ENCODE measurements around the gene AHRR. TPM values are rescaled to one million over a fixed set of nuclear protein-coding genes. Genes with fewer than 3 reads are reported as not detected.

The AHRR gene
- total and polyA plus RNA-seq, 10 of the 15 experiments (the other 5 are each of a cell fraction or from before 2014, with no cell fraction given), result 0.90 to 35.2 (median 19.2) TPM

DNA sequence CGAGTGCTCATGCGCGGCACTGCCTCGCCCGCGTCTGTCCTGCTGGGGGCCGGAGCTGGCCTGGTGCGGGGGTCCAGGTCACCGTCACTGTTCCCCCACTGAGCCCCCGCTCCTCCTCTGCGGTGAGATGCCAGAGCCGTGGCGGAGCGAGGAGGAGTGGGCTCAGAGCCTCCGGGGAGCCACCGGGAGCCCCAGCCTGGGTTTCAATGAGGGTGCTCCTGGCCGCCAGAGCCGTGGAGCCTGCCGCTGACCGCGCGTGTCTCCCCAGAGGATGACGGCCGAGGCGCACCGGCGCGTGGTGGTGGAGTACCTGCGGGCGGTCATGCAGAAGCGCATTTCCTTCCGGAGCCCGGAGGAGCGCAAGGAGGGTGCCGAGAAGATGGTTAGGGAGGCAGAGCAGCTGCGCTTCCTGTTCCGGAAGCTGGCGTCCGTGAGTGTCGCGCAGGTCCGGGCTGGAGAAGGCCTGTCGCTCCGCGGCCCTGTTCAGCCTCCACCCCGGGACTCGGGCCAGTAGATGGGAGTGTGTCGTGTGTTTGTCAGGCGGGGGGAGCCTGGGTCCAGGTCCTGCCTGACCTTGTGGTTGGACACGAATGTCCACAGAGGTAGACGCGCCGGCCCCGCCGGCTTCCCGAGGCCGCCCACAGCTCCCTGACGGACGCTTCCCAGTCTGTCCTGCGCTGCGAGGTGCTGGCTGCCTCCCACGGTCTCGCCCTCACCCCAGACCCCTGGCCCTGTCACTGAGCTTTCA lies 143.5 kb downstream of the AHRR start:
- Histone ChIP-seq H2AFZ (ENCODE audit: control insufficient read depth, low read depth, low read length) (no peak overlapping the region), H3K27ac (ENCODE audit: control insufficient read depth, insufficient read depth) (no peak overlapping the region), H3K4me2 (ENCODE audit: control insufficient read depth, insufficient read depth) (no peak overlapping the region), H3K4me3 (no peak overlapping the region), H3K36me3 (ENCODE audit: control insufficient read depth in 2 of 2, insufficient read depth in 2 of 2, low read length in 1 of 2) (peaks cover 20 to 21% of the 10 kb centered on the region in 2 experiments; a peak in 3 of 4 replicates), H3K79me2 (ENCODE audit: control insufficient read depth, insufficient read depth, low read length) (no peaks in the 10 kb centered on the region; the same call in 1 of the 2 replicates), H3K9me3 (replicated peaks; ENCODE audit: control insufficient read depth, insufficient read depth, low read length) (no peaks in the 10 kb centered on the region; the same call in 2 of the 3 replicates), H4K20me1 (ENCODE audit: control insufficient read depth, insufficient read depth) (no peaks in the 10 kb centered on the region), H3K9ac (ENCODE audit: control insufficient read depth, insufficient read depth, low read length) (no peak overlapping the region), H3K4me1 (ENCODE audit: control insufficient read depth, insufficient read depth, low read length) (no peaks in the 10 kb centered on the region), H3K27me3 (replicated peaks in 1 of 2; ENCODE audit: control insufficient read depth in 2 of 2, insufficient read depth in 2 of 2, low read length in 1 of 2) (no peaks in the 10 kb centered on the region)
- WGBS (ENCODE audit: insufficient coverage, insufficient replicate concordance, low lambda C conversion rate, missing lambda C conversion rate), result 94% methylated on average over 58 of the region's 63 CpGs
- SMC1A ChIA-PET (ENCODE audit: uncharacterized antibody, unreplicated experiment), result no interaction called here
- in situ Hi-C loops (cut with MboI), result no loop called here
- FAIRE-seq (no peak), ATAC-seq (no peak), DNase-seq (ENCODE audit: low read depth, low spot score) (no peak)
- BruUV-seq (replicated peaks), result no TSS peak
- POLR2A ChIA-PET, result no interaction called here
- CTCF ChIA-PET, result no interaction called here
- intact Hi-C loops (cut with micrococcal nuclease; ENCODE audit: unreplicated experiment), result no loop called here
- RAD21 ChIA-PET (ENCODE audit: unreplicated experiment), result no interaction called here
- TF ChIP-seq PAX8 (IDR thresholded peaks at IDR 0.05), result no peak
- peak; percentile 64 for TF ChIP-seq POLR2A (IDR thresholded peaks at IDR 0.05; ENCODE audit: low read depth, low read length)

DNA sequence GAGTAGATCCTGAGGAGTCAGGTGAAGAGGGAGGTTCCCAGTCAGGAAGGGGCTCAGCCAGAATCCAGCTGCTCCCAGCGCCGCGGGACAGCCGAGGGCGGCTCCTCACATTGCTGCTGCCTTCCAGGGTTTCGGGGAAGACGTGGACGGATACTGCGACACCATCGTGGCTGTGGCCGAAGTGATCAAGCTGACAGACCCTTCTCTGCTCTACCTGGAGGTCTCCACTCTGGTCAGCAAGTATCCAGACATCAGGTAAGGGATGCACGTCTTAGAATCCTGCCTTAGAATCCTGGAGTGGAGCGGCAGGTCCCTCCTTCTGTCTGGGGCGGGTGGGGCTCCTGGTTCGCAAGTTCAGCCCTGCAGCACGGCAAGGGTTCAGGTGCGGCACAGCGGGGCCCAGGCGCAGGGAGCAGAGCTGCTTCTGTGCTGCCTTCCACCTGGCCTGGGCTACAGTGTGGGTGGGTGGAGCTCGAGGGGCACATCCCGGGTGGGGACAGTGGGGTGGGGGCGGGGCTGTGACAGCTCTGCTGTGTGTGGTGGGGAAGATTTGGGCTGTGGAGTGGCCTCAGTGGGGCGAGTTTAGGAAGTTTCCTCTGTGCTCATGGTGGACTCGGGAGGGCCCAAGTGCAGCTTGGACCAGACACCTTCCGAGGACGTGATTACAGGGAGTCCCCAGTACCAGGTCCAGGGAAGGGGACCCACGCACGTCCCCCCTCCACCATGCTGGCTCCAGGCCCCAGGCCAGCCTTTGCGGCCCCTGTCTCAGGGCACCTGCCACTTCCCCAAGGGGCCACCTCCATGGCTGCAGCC lies 144.3 kb downstream of the AHRR start:
- Histone ChIP-seq H3K4me2 (ENCODE audit: control insufficient read depth, insufficient read depth) (no peak overlapping the region), H3K36me3 (ENCODE audit: control insufficient read depth in 2 of 2, insufficient read depth in 2 of 2, low read length in 1 of 2) (peaks cover 16 to 17% of the 10 kb centered on the region in 2 experiments; a peak in 3 of 4 replicates), H3K9ac (ENCODE audit: control insufficient read depth, insufficient read depth, low read length) (no peak overlapping the region), H3K79me2 (ENCODE audit: control insufficient read depth, insufficient read depth, low read length) (peaks cover under 1% of the 10 kb centered on the region), H3K9me3 (replicated peaks; ENCODE audit: control insufficient read depth, insufficient read depth, low read length) (no peaks in the 10 kb centered on the region; the same call in 2 of the 3 replicates), H2AFZ (ENCODE audit: control insufficient read depth, low read depth, low read length) (no peak overlapping the region), H4K20me1 (ENCODE audit: control insufficient read depth, insufficient read depth) (no peaks in the 10 kb centered on the region), H3K4me3 (no peak overlapping the region), H3K27me3 (replicated peaks in 1 of 2; ENCODE audit: control insufficient read depth in 2 of 2, insufficient read depth in 2 of 2, low read length in 1 of 2) (no peaks in the 10 kb centered on the region), H3K4me1 (ENCODE audit: control insufficient read depth, insufficient read depth, low read length) (no peaks in the 10 kb centered on the region), H3K27ac (ENCODE audit: control insufficient read depth, insufficient read depth) (no peak overlapping the region)
- in situ Hi-C loops (cut with MboI), result no loop called here
- ChIA-PET POLR2A (no interaction called here), CTCF (interaction anchor here (1.1 kb wide), 1 partner anchor 35 kb away, joined by 3 read pairs; no protein-coding TSS in a partner anchor), SMC1A (ENCODE audit: uncharacterized antibody, unreplicated experiment) (interaction anchor here (1.0 kb wide), 1 partner anchor 17 kb away, joined by 3 read pairs; no protein-coding TSS in a partner anchor), RAD21 (ENCODE audit: unreplicated experiment) (no interaction called here)
- 94% methylated on average over 27 of the region's 29 CpGs for WGBS (ENCODE audit: insufficient coverage, insufficient replicate concordance, low lambda C conversion rate, missing lambda C conversion rate)
- FAIRE-seq (no peak), DNase-seq (ENCODE audit: low read depth, low spot score) (no peak), ATAC-seq (no peak)
- intact Hi-C loops (cut with micrococcal nuclease; ENCODE audit: unreplicated experiment), result no loop called here
- TF ChIP-seq PML (IDR thresholded peaks at IDR 0.05; ENCODE audit: low read length), result no peak
- TF ChIP-seq SREBF1 (IDR thresholded peaks at IDR 0.05; ENCODE audit: low read length), result no peak
- no peak for TF ChIP-seq SRF (IDR thresholded peaks at IDR 0.05; ENCODE audit: low read depth in 2 of 2, low read length in 2 of 2)
- TF ChIP-seq EZH2 (IDR thresholded peaks at IDR 0.05; ENCODE audit: borderline replicate concordance, control insufficient read depth, low read depth, low read length), result no peak
- TF ChIP-seq, protein P1, sequence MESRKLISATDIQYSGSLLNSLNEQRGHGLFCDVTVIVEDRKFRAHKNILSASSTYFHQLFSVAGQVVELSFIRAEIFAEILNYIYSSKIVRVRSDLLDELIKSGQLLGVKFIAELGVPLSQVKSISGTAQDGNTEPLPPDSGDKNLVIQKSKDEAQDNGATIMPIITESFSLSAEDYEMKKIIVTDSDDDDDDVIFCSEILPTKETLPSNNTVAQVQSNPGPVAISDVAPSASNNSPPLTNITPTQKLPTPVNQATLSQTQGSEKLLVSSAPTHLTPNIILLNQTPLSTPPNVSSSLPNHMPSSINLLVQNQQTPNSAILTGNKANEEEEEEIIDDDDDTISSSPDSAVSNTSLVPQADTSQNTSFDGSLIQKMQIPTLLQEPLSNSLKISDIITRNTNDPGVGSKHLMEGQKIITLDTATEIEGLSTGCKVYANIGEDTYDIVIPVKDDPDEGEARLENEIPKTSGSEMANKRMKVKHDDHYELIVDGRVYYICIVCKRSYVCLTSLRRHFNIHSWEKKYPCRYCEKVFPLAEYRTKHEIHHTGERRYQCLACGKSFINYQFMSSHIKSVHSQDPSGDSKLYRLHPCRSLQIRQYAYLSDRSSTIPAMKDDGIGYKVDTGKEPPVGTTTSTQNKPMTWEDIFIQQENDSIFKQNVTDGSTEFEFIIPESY (IDR thresholded peaks at IDR 0.05), result no peak
- no peak for TF ChIP-seq BCL11A (IDR thresholded peaks at IDR 0.05; ENCODE audit: low read depth, low read length)
- no peak for TF ChIP-seq MYC (IDR thresholded peaks at IDR 0.05; ENCODE audit: insufficient read depth, insufficient read length, insufficient replicate concordance, low read length, severe bottlenecking)
- TF ChIP-seq SMAD5 (IDR thresholded peaks at IDR 0.05; ENCODE audit: low read depth), result no peak
- no peak for TF ChIP-seq TCF3 (IDR thresholded peaks at IDR 0.05; ENCODE audit: borderline replicate concordance, insufficient read depth, low read depth, low read length)
- no peak for TF ChIP-seq BHLHE40 (IDR thresholded peaks at IDR 0.05; ENCODE audit: borderline replicate concordance in 1 of 2, low read depth in 2 of 2, low read length in 1 of 2)
- no peak for TF ChIP-seq NFXL1 (IDR thresholded peaks at IDR 0.05; ENCODE audit: borderline replicate concordance)
- no peak for TF ChIP-seq ZNF217 (IDR thresholded peaks at IDR 0.05)
- BruUV-seq (replicated peaks), result no TSS peak

Measured in GM12878 (cell line).